ENCODE data around the gene PLVAP.
A peak's percentile ranks its signal among the peaks of the same experiment; 100 is the strongest.

Gene PLVAP

DNA sequence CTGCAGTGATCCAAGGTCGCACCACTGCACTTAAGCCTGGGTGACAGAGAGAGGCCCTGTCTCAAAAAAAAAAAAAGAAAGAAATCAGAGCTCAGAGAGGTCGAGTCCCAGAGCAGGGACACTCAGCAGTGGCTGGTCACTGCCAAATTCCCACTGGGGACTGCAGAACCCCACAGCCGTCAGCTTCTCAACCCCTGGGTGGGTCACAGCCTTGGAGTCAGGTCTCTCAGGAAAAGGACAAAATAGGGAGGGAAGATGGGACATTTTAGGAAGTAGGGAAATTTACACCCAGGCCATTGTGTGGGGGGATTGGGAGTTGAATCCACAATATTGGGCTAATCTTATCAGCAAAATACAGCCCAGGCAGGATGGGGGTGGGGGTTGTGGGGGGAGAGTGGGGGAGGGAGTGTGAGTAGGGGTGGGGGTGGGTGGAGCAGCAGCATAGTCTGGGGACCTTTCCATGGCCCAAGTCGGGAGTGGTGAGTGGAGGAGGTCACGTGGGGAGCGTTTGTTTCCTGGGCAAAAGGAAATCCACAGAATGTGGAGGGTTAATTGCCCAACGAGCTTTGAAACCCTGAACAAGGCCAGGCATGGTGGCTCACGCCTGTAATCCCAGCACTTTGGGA is 21.9 kb upstream of the PLVAP start:
- no peaks in the 10 kb centered on the region for H3K9me3 ChIP-seq (ENCODE audit: insufficient read depth, low read depth, low read length)
- H3K9ac ChIP-seq (ENCODE audit: low read depth, low read length): no peak overlapping the region
- H3K36me3 ChIP-seq (ENCODE audit: insufficient read depth, low read length): peaks cover 25% of the 10 kb centered on the region
- H3K27me3 ChIP-seq (ENCODE audit: insufficient read depth, low read length): no peaks in the 10 kb centered on the region
- 81% methylated on average over 8 of the region's 8 CpGs for WGBS
- H3K4me3 ChIP-seq (ENCODE audit: low read length): no peak overlapping the region
- H3K4me1 ChIP-seq (ENCODE audit: insufficient read depth, low read length): no peaks in the 10 kb centered on the region; the same call in 1 of the 2 replicates
- H3K27ac ChIP-seq (ENCODE audit: low read depth, low read length): no peak overlapping the region

DNA sequence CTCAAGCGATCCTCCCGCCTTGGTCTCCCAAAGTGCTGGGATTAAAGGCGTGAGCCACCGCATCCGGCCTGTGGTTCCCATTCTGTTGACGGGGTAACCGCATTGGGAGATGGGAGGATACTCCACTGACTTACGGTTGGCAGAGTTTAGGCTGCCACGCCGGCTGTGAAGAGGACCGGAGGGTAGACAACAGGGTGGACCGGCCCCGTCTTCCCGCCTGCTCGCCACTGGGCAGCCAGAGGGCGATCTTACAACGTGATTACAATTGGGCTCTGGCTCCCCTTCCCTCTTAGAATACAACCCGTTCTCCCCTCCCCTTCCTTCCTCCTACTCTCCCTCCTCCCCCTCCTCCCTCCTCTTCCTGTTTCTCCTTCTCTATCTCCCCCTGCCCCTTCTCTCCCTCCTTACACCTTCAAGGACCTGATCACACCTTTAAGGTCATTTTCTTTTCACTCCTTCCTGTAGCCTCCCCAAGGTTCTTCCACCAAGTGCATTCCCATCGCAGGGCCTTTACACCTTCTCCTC is 17.8 kb upstream of the PLVAP start:
- no peak overlapping the region; the same call in 1 of the 2 replicates for H3K27ac ChIP-seq (ENCODE audit: low read depth, low read length)
- H3K9ac ChIP-seq (ENCODE audit: low read depth, low read length): no peak overlapping the region
- H3K36me3 ChIP-seq (ENCODE audit: insufficient read depth, low read length): peaks cover 10% of the 10 kb centered on the region
- 25% methylated on average over 19 of the region's 19 CpGs for WGBS
- peaks cover 3% of the 10 kb centered on the region for H3K27me3 ChIP-seq (ENCODE audit: insufficient read depth, low read length)
- no peak overlapping the region for H3K4me3 ChIP-seq (ENCODE audit: low read length)
- H3K4me1 ChIP-seq (ENCODE audit: insufficient read depth, low read length): no peaks in the 10 kb centered on the region
- no peaks in the 10 kb centered on the region for H3K9me3 ChIP-seq (ENCODE audit: insufficient read depth, low read depth, low read length)

DNA sequence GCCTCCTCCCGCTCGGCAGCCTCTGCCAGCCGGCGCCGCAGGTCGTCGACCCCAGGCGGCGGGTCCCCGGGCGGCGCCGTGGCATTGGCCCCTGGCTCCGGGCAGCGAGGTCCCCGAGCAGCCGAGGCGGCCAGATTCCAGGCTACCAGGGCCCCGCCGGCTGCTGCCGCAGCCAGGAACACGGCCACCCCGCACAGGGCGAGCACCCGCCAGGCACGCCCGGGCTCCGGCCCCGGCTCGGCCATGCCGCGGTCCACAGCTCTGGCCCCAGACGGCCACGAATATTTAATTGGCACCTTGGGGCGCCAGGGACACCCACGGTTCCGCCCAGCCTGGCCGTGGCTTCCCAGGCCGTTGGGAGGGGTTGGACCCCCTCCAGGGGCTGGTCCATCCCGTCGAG is 16.8 kb upstream of the PLVAP start, which contains the start of gene CCDC194:
TSS of gene CCDC194 (minus strand) at position 283 of the 400 bp plus-strand sequence. CDS start at position 245, 38 bp downstream.
- peaks cover 8% of the 10 kb centered on the region; the same call in 1 of the 2 replicates for H3K36me3 ChIP-seq (ENCODE audit: insufficient read depth, low read length)
- H3K27ac ChIP-seq (ENCODE audit: low read depth, low read length): no peak within 1 kb of the TSS
- no peak within 1 kb of the TSS for H3K4me3 ChIP-seq (ENCODE audit: low read length)
- 0 out of 2 replicates have a peak, but pooled peaks cover 2% of the 10 kb centered on the region for H3K9me3 ChIP-seq (ENCODE audit: insufficient read depth, low read depth, low read length)
- 92% methylated on average over 41 of the region's 41 CpGs for WGBS
- peaks cover 6% of the 10 kb centered on the region for H3K27me3 ChIP-seq (ENCODE audit: insufficient read depth, low read length)
- no peaks in the 10 kb centered on the region for H3K4me1 ChIP-seq (ENCODE audit: insufficient read depth, low read length)
- H3K9ac ChIP-seq (ENCODE audit: low read depth, low read length): no peak within 1 kb of the TSS

DNA sequence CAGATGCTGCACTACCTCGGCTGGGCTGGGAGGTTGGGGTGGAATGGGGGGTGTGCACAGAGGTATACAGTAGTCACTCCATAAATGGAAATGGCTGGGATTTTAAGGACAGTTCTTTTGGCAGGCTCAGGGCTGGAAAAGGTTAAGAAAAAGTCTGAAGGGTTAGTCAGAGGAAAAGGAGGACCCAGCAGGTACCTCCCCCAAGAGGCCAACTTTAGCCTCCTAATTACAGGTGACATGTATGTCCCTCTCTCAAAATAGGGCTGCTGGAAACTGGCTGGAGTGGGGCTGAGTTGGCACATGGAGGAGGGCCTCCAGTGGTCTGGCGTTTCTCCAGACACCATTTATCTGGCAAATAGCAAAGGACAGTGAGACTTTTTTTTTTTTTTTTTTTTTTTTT is 15.9 kb upstream of the PLVAP start:
- Histone ChIP-seq H3K4me1 (ENCODE audit: insufficient read depth, low read length) (no peaks in the 10 kb centered on the region), H3K9ac (ENCODE audit: low read depth, low read length) (no peak overlapping the region), H3K27me3 (ENCODE audit: insufficient read depth, low read length) (peaks cover 6% of the 10 kb centered on the region), H3K4me3 (ENCODE audit: low read length) (no peak overlapping the region), H3K36me3 (ENCODE audit: insufficient read depth, low read length) (0 out of 2 replicates have a peak, but pooled peaks cover 2% of the 10 kb centered on the region), H3K9me3 (ENCODE audit: insufficient read depth, low read depth, low read length) (0 out of 2 replicates have a peak, but pooled peaks cover 2% of the 10 kb centered on the region), H3K27ac (ENCODE audit: low read depth, low read length) (no peak overlapping the region)
- WGBS: 67% methylated on average over 2 of the region's 2 CpGs

DNA sequence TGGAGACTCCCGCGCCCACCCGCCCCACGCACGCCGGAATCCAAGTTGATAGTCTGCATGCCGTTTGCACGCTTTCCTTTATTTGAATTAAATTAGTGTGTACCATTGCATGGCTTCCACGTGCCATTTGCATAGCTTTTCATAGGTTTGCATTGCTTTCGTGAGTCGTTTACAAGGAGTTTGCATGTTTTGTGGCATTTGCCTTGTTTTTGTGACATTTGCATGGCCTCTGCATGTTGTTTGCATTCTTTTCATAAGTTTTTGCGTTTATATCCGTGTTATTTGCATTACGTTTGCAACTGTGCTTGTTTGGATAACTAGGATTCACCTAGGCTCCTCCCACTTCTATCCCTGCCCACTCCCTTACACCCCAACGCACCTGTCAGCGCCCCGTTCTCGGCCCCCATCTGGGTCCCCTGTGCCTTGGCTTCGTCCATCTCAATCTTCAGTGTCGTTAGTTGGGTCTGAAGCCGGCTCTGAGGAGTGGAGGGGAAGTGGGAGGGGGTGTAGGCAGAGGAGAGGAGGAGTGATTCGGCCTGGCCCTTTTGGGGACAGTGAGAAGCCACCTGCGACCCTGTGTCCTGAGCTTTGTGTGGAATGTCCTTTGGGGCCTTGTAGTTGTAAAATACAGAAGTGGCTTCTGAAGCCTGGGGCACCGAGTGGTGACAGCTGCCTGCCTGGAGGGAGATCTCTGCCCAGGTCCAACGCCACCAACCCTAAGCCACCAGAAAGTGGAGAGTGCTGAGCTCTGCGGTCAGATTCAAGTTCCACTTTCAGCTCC is 14.4 kb upstream of the PLVAP start:
- Histone ChIP-seq H3K9ac (ENCODE audit: low read depth, low read length) (no peak overlapping the region), H3K36me3 (ENCODE audit: insufficient read depth, low read length) (no peaks in the 10 kb centered on the region), H3K27me3 (ENCODE audit: insufficient read depth, low read length) (peaks cover 6% of the 10 kb centered on the region), H3K9me3 (ENCODE audit: insufficient read depth, low read depth, low read length) (0 out of 2 replicates have a peak, but pooled peaks cover 2% of the 10 kb centered on the region), H3K4me3 (ENCODE audit: low read length) (peak overlapping the region; percentile 77), H3K4me1 (ENCODE audit: insufficient read depth, low read length) (no peaks in the 10 kb centered on the region), H3K27ac (ENCODE audit: low read depth, low read length) (no peak overlapping the region)
- WGBS: 17% methylated on average over 26 of the region's 26 CpGs

DNA sequence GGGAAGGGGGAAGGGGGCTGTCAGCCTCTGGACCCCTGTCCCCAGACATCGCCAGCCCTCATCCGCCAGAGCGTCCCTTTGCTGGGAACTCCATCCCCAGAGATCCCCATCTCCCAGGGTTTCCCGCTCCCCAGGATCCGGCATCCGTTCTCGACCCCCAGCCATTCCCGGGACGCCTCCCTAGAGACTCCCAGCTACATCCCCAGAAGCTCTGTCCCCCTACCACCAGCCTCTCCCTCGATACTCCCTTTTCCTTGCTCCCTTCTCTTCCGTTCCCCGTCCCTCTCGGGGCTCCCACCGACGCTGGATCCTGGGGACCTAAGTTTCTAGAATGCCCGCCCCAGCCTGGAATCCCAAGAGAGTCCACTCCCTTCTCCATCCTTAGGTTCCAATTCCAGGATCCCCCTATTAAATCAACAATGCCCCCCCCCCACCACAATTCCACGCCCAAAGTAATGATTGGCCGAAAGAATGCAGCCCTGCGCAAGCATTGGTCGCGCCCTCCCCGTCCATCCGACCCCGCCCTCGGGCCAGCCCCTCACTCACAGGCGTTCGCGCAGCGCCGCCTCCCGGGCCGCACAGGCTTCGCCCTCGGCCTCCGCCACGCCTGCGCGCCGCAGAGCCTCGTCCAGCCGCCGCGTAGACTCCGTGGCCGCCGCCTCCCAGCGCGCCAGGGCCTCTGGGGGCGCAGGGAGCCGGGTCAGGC is 13.7 kb upstream of the PLVAP start:
- Histone ChIP-seq H3K9me3 (ENCODE audit: insufficient read depth, low read depth, low read length) (0 out of 2 replicates have a peak, but pooled peaks cover 2% of the 10 kb centered on the region), H3K27ac (ENCODE audit: low read depth, low read length) (no peak overlapping the region), H3K4me1 (ENCODE audit: insufficient read depth, low read length) (no peaks in the 10 kb centered on the region), H3K36me3 (ENCODE audit: insufficient read depth, low read length) (no peaks in the 10 kb centered on the region), H3K4me3 (ENCODE audit: low read length) (peak overlapping the region; percentile 77), H3K9ac (ENCODE audit: low read depth, low read length) (peak overlapping the region; percentile 43), H3K27me3 (ENCODE audit: insufficient read depth, low read length) (peaks cover 6% of the 10 kb centered on the region)
- under 1% methylated on average over 50 of the region's 50 CpGs for WGBS

DNA sequence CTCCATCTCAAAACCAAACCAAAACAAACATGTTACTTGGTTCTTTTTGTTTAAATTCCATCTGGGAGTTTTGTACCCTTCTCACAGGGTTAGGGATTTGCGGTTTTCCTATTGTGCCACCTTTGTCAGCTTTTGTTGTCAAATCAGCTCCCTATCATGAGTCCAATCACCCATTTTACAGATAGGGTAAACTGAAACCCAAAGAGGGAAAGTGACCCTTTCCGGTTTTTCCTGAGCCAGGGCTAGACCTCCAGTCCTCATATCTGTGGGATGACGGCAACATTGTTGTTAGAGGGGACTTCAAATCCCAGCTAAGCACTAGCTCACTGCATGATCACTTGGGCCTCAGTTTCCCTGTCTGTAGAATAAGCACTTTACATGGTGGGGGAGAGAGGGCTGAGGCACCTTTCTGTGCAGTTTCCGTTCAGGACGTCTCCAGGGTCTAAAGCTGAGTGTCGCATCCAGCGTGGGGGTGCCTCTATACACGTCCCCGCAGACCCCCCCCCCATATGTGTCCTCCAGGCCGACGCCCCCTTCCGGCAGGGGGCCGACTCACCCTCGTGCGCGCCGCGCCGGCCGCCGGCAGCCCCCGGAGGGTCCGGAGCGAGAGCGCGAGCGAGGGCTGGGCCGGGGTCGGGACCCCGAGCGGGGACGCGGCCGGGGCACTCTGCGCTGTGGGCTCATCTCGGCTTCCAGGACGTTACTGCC is 13.0 kb upstream of the PLVAP start:
- H3K36me3 ChIP-seq (ENCODE audit: insufficient read depth, low read length): no peaks in the 10 kb centered on the region
- no peak overlapping the region for H3K27ac ChIP-seq (ENCODE audit: low read depth, low read length)
- peaks cover 6% of the 10 kb centered on the region for H3K27me3 ChIP-seq (ENCODE audit: insufficient read depth, low read length)
- H3K9ac ChIP-seq (ENCODE audit: low read depth, low read length): peak overlapping the region; percentile 43
- no peaks in the 10 kb centered on the region for H3K4me1 ChIP-seq (ENCODE audit: insufficient read depth, low read length)
- WGBS: 7% methylated on average over 37 of the region's 37 CpGs
- 0 out of 2 replicates have a peak, but pooled peaks cover 2% of the 10 kb centered on the region for H3K9me3 ChIP-seq (ENCODE audit: insufficient read depth, low read depth, low read length)
- peak overlapping the region; percentile 77 for H3K4me3 ChIP-seq (ENCODE audit: low read length)

DNA sequence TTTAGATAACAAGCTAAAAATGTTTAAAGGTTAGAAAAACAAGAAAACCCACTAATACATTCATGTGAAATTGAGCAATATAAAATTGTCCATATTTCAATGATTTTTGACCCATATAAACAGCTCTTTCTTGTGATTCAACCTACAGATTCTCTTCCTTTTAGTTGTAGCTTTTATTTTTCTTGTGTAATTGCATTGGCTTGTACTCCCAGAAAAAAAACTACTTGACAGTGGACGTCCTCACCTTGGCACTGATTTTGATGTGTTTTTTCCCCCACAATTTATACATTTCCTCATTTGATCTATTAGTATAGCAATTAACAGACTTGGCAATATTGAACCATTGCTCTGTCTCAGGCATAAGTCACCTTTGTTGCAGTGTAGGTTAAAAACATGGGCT is 12.1 kb upstream of the PLVAP start:
- Histone ChIP-seq H3K9ac (ENCODE audit: low read depth, low read length) (no peak overlapping the region), H3K27ac (ENCODE audit: low read depth, low read length) (no peak overlapping the region), H3K4me3 (ENCODE audit: low read length) (no peak overlapping the region), H3K4me1 (ENCODE audit: insufficient read depth, low read length) (no peaks in the 10 kb centered on the region), H3K27me3 (ENCODE audit: insufficient read depth, low read length) (peaks cover 6% of the 10 kb centered on the region), H3K36me3 (ENCODE audit: insufficient read depth, low read length) (no peaks in the 10 kb centered on the region), H3K9me3 (ENCODE audit: insufficient read depth, low read depth, low read length) (0 out of 2 replicates have a peak, but pooled peaks cover 2% of the 10 kb centered on the region)
- WGBS: 57% methylated on average over 1 of the region's 1 CpG

DNA sequence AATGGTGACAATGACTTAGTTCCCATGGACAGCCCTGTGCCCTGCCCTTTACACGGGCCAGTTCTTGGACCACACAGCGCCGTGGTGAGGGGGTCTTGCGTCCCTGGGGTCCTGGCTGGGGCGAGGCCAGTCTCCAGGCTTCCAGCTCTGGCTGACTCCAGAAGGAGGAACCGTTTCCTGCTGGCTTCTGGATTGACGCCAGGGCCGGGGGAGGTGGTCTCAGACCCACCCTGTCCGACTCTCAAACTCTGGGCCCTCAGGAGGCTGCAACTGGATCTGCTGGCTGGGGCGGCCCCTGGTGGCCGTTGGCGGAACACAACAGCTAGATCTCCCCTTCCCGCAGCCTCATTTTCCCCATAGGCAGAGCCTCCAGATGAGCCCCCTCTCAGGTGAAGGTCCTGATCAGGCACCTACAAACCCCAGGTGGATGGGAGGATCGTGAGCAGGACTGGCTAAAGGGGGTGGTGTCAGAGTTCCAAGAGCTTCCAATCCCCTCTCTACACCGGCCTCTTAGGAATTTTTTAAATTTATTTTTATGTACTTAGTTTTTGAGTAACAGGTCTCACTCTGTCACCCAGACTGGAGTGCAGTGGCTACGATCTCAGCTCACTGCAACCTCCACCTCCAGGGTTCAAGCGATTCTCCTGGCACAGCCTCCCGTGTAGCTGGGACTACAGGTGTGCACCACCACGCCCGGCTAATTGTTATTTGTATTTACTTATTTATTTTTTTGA is 8.9 kb upstream of the PLVAP start:
- H3K36me3 ChIP-seq (ENCODE audit: insufficient read depth, low read length): no peaks in the 10 kb centered on the region
- 0 out of 2 replicates have a peak, but pooled peaks cover 2% of the 10 kb centered on the region for H3K9me3 ChIP-seq (ENCODE audit: insufficient read depth, low read depth, low read length)
- WGBS: 39% methylated on average over 19 of the region's 20 CpGs
- H3K4me3 ChIP-seq (ENCODE audit: low read length): no peak overlapping the region
- peaks cover 6% of the 10 kb centered on the region; the same call in 1 of the 2 replicates for H3K4me1 ChIP-seq (ENCODE audit: insufficient read depth, low read length)
- H3K27me3 ChIP-seq (ENCODE audit: insufficient read depth, low read length): peaks cover 6% of the 10 kb centered on the region
- H3K9ac ChIP-seq (ENCODE audit: low read depth, low read length): no peak overlapping the region
- no peak overlapping the region for H3K27ac ChIP-seq (ENCODE audit: low read depth, low read length)

Measured in HUES64 (cell line).